GM18951 (cell line): ENCODE data around the gene LIMK2.
"Not testable (repeated sequence)": the region's sequence is repeated elsewhere in the genome, so short reads cannot be mapped to it uniquely, and the experiment has no call there.

Source experiments
- POLR2A ChIP-seq: IDR thresholded peaks from 4 replicates; pipeline ENCODE4 v1.6.1; 2011; ENCODE audit warnings: mild to moderate bottlenecking; ENCODE audit not compliant: insufficient read length, insufficient read depth; ENCODE audit errors: extremely low read depth
- in situ Hi-C: fragments of 300-500 bp; cut with MboI; formaldehyde crosslinking; loops from one replicate; pipeline ENCODE4 v1.12.0; 2022; ENCODE audit warnings: low sequenced_read_pairs, mixed read lengths, inconsistent platforms; ENCODE audit not compliant: unreplicated experiment

The LIMK2 gene

DNA sequence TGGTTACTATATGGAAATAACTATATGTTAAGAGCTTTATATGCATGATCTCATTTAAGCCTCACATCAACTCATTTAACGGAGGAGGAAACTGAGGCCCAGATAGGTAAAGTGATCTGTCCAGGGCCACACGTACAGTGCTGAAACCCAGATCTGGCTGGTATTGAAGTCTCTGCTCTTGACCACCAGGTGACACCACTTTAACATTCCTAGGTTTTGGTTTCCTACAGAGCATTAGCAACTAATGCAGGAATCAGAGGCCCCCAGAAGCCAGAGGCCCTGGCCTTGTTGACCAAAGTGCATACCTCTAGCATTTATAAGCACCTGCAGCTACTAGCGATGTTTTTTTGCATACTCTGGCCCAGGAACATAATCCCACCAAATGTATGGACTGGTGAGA, 12.9 kb upstream of the LIMK2 start:
- in situ Hi-C loops, result no loop called here
- TF ChIP-seq POLR2A, result no peak

DNA sequence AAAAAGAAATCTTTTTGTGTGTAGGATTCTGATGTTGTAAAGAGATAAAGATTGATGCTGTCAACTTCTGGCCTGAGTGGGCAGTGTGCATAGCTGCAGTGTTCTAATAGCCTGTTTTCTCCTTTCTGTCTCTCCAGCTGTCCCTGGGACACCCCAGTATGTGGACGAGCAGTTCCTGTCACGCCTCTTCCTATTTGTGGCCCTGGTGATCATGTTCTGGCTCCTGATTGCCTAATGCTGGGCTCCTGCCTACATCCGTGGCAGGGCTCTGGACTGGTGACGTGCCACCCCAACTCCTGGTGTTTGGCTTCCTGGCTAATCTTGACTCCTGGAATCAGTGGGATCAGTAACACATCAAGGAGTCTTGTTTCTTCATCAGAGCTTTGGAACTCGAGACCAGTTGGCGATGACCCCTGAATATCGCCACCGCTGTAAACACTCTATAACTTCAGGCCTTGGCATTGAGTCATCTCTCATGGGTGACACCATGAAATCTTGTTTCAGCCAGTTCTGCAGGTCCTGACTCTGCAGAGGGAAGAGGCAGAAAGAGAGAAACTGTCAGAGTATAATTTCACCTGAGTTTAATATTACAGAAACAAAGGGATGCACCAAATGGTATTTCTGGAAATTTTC, 7.6 kb upstream of the LIMK2 start:
- in situ Hi-C loops, result not testable (repeated sequence)

DNA sequence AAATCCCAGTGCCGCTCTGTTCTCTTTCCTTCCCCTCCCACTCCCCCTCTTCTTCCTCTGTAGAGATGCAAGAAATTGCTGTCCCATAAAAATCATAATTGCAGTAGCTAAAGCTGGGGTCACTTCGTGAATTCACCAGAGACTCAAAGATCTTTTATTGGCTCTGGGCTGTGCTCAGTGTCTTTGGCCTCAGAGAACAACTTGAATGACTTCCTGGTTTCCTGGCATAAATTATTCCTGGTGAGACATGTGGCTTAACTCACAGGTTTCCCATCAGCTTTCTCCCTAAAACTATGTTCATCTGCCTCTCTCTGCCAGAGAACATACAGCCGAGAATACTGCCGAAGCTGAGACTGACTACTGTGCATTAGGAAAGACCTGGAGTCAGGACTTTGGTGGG, 7.0 kb upstream of the LIMK2 start:
- in situ Hi-C loops, result not testable (repeated sequence)

DNA sequence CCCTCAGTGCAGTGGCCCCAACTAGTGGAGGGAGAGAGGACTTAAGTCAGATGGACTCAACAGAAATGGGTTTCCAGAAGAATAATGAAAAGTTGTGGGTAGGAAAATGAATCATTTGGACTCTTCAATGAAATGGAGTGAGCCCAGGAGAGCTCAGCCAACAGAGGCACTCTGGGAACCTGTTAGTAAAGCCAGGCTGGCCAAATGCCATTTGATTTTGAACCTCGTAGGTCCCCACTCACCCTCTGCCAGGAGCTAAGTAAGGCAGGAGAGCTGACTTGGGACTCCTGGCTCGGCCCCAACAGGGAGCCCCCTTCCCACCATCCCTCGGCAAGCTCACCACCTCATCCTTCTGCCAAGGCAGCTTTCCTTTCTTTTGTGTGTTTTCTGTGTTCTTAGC, 5.6 kb upstream of the LIMK2 start:
- in situ Hi-C loops, result not testable (repeated sequence)

DNA sequence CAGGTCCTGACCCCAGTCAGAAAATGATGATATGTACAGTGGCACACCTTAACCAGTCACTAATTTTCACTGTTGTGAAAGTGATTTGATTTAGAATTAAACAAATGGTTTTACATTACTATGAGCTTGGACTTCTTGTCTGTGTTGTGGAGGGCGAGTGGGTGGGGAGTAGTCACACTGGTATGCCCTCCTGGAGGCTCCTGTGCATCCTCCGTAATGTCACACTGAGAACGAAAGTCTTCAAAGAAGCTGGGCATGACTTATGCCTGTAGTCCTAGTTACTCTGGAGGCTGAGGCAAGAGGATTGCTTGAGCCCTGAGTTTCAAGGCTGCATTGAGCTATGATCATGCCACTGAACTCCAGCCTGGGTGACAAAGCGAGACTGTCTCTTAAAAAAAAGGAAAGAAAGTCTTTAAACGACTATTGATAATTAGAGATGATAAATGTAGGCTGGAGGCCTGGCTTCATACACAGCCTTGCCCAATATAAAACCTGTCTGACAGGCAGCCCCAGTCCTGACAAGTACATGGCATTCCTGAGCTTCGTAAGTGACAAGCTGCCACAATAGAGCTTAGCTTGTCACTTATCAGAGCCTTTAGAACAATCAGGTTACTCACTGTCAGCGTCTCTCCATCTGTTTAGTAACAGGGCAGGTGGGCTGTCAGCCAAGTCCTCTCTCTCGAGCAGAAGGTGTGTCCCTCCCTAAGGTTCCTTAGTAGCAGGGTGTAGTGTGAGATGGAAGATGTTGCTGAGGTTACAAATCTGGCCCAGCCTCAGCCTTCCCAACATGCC, 5.0 kb upstream of the LIMK2 start:
- no peak for TF ChIP-seq POLR2A
- in situ Hi-C loops, result no loop called here

DNA sequence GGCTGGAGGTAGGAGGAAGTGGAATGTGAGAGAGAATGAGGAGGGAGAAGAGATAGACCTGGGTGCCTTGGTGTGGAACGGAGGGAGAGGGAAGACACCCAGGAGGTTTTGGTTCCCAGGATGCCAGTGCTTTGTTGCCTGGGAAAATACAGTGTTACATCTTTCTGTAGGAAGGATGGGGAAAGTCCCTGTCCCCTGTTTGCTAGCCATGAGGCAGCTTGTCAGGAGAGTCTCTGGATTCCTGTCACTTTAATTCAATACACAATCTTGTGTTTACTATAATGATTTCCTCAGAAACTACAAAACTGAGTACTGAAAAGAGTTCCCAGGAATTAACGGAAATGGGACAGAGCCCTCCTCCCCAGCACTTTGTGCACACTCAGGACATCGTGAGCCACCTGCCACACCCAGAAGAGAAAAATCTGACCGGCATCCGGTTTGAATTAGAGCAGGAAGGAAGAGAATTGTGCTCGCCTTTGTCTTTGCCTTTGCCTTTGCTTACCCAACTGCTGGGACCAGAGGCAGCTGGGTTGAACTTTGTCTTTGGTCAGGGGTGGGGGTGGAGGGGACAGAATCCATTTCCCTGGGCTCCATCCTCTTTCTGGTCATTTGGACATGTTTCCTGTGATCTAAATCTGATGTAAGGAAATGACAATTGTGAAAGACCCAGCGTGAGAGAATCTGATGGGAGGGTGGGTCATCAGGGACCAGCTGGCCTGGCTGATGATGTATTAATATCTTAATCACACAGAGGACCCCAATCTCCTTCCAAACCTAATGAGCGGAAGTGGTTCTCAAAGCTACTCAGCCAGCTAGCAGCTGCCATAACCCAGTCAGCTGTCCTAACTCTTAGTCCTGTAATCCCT, 1.3 kb upstream of the LIMK2 start:
- TF ChIP-seq POLR2A, result no peak
- in situ Hi-C loops, result no loop called here

DNA sequence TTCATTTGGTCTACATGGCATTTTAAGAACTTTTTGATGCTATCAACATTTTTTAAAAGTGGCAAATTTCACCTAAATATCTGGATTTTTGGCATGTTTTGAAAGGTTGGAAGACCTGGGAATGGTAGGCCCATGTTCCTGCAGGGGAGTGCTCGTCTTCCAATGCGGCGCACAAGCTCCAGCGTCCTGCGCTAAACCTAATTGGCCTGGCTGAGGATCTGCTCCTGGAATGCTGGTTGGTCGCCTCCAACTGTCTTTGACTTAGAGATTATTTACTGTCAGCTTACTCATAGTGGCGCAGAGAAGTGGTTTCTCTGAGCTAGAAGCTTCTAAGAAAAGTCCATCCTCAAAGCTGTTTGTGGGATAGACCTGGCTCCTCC, 626 bp upstream of the LIMK2 start:
- no peak for TF ChIP-seq POLR2A
- in situ Hi-C loops, result no loop called here

DNA sequence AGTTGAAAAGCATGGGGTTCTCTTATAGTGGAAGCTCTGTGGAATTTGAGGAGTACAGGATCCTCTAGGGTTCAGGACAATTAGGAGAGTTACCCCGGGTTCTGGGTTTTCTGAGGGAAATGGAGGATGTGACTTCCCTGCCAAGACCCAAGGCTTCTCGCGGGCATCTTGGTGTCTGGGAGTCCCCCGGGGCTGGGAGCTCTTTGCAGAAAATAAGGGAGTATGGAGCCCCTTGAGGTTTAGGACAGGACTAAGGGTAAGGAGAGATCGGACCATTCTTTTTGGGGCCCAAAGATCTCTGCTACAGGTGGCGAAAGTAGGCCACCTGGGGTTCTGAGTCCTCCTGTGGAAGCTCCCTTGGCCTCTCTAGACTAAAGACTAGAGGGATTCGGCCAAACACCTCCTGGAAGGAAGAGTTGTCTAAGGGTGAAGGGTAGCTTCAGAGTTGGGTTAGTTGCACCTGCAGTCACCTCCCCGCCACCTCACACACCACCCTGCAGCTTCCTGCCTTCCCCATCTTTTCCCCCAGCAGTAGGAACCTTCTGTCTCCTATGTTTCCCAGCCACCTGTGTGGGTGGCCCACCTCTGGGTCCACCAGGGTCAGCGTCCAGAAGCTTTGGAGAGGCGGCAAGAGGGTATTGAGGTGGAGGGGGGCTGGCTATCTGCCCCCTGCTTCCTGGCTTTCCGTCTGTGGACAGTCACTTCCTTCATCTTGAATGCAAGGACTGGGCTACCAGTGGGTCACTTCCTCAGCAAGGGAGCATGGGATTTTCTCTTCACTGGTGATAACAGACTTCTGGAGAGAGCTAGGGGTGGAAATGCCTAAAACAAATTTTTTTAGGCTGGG, 908 bp downstream of the LIMK2 start:
- no peak for TF ChIP-seq POLR2A
- in situ Hi-C loops, result no loop called here

DNA sequence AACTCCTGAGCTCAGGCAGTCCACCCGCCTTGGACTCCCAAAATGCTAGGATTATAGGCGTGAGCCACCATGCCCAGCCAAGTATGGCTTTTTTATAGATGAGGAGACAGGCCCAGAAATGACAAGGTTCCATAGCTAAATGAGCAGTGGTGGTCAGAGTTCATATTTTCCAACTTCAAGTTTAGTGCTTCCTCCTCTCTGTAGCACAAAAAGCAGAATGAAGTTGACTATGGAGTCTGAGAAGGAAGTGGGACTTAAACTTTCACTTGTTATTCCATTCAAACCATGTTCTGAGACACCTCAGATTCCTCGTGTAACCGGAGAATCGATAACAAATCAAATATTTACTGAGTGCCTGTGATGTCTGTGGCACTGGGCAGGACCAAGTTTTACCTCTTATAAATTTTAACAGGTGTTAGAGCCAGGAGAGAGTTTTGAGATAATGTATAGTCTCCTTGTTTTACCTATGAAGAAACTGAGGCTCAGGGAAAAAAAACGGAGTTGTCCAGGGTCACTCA, 3.0 kb downstream of the LIMK2 start:
- no peak for TF ChIP-seq POLR2A
- in situ Hi-C loops, result no loop called here

DNA sequence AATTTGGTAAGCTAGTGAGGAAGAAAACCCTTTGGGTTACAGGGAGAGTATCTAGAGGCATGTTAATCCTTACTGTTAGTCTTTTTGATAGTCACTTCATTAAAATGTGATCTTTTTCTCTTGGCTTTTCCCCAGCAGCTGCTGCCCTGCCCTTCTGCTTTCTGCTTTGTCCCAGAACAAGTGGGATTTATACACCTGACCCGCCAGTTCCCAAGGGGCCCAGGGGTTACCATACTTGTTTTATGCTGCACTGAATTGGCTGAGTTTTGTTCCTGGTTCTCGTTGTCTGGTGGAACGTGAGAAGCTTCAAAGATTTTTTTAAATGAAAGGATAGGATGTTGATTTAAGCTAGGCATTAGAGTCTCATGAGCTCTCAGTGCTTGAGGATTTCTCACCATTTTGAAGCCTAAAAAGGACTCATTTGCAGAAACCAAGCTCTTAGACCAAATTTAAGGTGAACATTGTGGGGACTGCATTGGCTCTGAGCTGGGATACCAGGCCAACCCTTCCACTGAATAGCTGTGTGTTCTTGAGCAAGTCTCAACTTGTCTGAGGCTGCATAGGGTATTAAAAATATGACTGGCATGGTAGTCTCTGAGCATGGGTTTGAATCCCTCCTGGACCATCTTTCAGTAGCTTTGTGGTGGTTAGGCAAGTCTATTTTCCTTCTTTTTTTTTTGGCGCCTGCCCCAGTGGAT, 6.6 kb downstream of the LIMK2 start:
- TF ChIP-seq POLR2A, result no peak
- in situ Hi-C loops, result no loop called here

DNA sequence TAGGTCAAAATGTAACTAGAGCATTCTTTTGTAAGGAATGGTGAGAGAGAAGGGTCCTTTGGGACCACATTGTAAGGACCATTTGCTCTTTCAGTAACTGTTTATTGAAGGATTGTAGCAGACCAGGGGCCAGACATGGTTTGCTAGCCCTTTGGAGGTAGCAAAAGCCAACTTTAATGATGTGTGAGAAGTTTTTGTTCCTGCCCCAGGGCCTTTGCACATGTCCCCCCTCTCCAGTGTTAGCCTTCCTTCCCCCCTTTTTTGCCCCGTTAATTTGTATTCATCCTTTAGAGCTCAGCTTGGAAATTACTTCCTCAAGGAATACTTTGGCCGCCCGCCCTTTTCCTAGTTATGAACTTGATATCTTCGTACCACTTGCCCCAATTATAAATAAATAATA, 9.0 kb downstream of the LIMK2 start:
- no peak for TF ChIP-seq POLR2A
- in situ Hi-C loops, result no loop called here

DNA sequence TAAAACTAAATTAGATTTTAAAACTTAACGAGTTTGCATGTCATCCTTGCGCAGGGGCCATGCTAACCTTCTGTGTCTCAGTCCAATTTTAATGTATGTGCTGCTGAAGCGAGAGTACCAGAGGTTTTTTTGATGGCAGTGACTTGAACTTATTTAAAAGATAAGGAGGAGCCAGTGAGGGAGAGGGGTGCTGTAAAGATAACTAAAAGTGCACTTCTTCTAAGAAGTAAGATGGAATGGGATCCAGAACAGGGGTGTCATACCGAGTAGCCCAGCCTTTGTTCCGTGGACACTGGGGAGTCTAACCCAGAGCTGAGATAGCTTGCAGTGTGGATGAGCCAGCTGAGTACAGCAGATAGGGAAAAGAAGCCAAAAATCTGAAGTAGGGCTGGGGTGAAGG, 10.6 kb downstream of the LIMK2 start:
- no peak for TF ChIP-seq POLR2A
- in situ Hi-C loops, result no loop called here
